Ovary (tissue), 9 donors: ENCODE results near the gene RNF5. TPM values are rescaled to one million over a fixed set of nuclear protein-coding genes. Genes with fewer than 3 reads are reported as not detected.
A peak's percentile ranks its signal among the peaks of the same experiment; 100 is the strongest.

ENCODE experiments used
- DNase-seq, 5 donors: peaks; one replicate each; pipeline ENCODE4 v3.0.0-alpha.2; 2019 to 2020
- H3K27ac ChIP-seq, 2 donors: fragments of 200-600 bp; one replicate each; pipeline versions ENCODE4 v1.5.1 to v1.8.0; 2019 to 2022
- H3K27me3 ChIP-seq: fragments of 200-600 bp; one replicate; pipeline ENCODE4 v1.8.0; 2022
- H3K36me3 ChIP-seq: fragments of 200-600 bp; sonication (generic); one replicate; pipeline ENCODE4 v1.5.1; 2019
- H3K4me1 ChIP-seq: one replicate; pipeline ENCODE4 v1.8.1; 2013; ENCODE audit warnings: mild to moderate bottlenecking, moderate library complexity; ENCODE audit not compliant: insufficient read depth
- H3K4me3 ChIP-seq: fragments of 200-600 bp; sonication (generic); one replicate; pipeline ENCODE4 v1.5.1; 2017
- H3K9me3 ChIP-seq, 2 donors: fragments of 200-600 bp in 1 of 2; sonication (generic) in 1 of 2; one replicate each; pipeline versions ENCODE4 v1.5.1 to v1.8.1; 2013 to 2019; ENCODE audit warnings: mild to moderate bottlenecking in 1 of 2, moderate library complexity in 1 of 2
- CTCF ChIP-seq, 3 donors: fragments of 450-650 bp in 2 of 3; fragments of 200-600 bp in 1 of 3; IDR thresholded peaks; one replicate each; pipeline versions ENCODE4 v1.5.1 to v1.8.0; 2016 to 2022; ENCODE audit warnings: antibody characterized with exemption in 3 of 3, mild to moderate bottlenecking in 1 of 3
- EP300 ChIP-seq: sonication (generic); formaldehyde crosslinking; IDR thresholded peaks from one replicate; pipeline ENCODE4 v1.6.1; 2017; ENCODE audit warnings: antibody characterized with exemption
- POLR2A ChIP-seq: fragments of 450-650 bp; IDR thresholded peaks from one replicate; pipeline ENCODE4 v1.6.1; 2017; ENCODE audit warnings: antibody characterized with exemption, mild to moderate bottlenecking, moderate library complexity
- WGBS, 3 donors: extraction: QIAGEN DNeasy Blood & Tissue Kit in 1 of 3; methylation state at CpG; one replicate each; pipeline versions ENCODE4 v1.1.5 to v1.1.7; 2013 to 2017; 5-methylcytosine and 5-hydroxymethylcytosine counted together
- intact Hi-C, 4 donors: fragments of 100-400 bp; cut with DNase I; formaldehyde crosslinking; loops; one replicate each; pipeline versions ENCODE4 v1.11.0 to v1.15.1; 2022 to 2023
- polyA plus RNA-seq, 2 donors: library from polyadenylated mRNA; stranded (reverse); fragments of 200-250 nt in 1 of 2; fragments of 350-450 nt in 1 of 2; fragmentation: Illumina TruSeq in 1 of 2; extraction: RNeasy Lipid Tissue Mini Kit (QIAGEN cat#74804) in 1 of 2; gene quantifications; one replicate each; pipeline ENCODE4 v1.2.3, GENCODE V29; 2013 to 2014
- total RNA-seq, 7 donors: library from RNA; depleted of rRNA in 2 of 7; stranded (reverse); fragments of >200 nt in 2 of 7; fragmentation: NEBNext Ultra II Directional in 3 of 7; extraction: Animal tissue kit (Norgen Biotek cat#: 25700) in 3 of 7; gene quantifications; one replicate each; pipeline versions ENCODE4 v1.1.0 to v1.2.4, GENCODE V29; 2016 to 2023
- donor health status: DM: no; HTN: no; CAD: no; lungs with moderate emphysema.
- donor health status: DM: no; HTN: no; CAD: no.
- donor health status: Bipolar disorder and iron deficiency.
- donor health status: DM: yes; HTN: yes; CAD: no.
- donor health status: DM: no; HTN: no; CAD: no.
- donor health status: DM: yes; HTN: yes; CAD: no.

Gene RNF5
- total and polyA plus RNA-seq, 9 donors: 49.2 to 103 (median 78.5) TPM

DNA sequence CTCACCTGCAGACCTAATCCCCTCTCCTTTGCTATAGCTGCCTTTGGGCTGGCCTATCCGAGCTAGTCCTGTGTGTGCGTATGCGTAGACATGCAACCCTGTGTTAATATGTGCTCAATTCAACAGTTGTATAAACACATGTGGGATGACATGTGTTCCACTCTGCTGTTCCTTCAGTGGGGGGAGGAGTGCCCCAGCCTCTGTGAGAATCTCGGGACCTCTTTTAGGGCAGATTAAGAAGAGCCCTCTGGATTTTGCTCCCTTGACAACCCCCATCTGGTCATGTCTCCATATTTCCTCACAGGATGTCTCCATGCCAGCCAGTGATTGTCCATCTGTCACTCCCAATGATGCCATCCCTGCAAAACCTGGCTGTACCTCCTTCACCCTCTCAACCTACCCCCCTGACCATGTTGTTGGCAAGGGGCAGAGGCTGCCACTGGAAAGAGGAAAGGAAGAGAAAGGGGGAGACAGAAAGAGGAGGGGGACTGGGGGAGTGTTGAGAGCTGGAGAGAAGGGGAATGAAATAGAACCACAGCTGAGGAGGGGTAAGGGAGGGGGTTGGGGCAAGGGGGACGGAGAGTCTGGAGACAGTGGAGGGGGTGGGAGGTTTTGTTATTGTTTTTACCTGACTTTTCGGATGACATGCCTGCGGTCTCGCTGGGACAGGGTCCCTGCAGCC lies 26.9 kb upstream of the RNF5 start:
- Histone ChIP-seq H3K4me3 (peak overlapping the region; percentile 51), H3K27me3 (no peaks in the 10 kb centered on the region), H3K27ac (peak overlapping the region; percentile 90 to 94), H3K9me3 (no peaks in the 10 kb centered on the region), H3K36me3 (no peaks in the 10 kb centered on the region), H3K4me1 (peaks cover 9% of the 10 kb centered on the region)
- peak in 1 of 5 donors; percentile 37 for DNase-seq
- intact Hi-C loops: loop anchor here in 1 of 4 donors (10.0 kb wide), 1 partner anchor 67 kb away; no protein-coding TSS in a partner anchor
- 8 to 11% (median 8%) methylated on average over 8 of the region's 8 CpGs for WGBS, 3 donors
- TF ChIP-seq EP300 (no peak), POLR2A (no peak), CTCF (IDR thresholded peaks at IDR 0.05) (no peak)

GRCh38 chr6:32151863-32152768 lies 26.1 kb upstream of the RNF5 start, which contains the start of gene PRRT1:
Gene PRRT1, minus strand, starts transcription at chr6:32151939. Its CDS starts 112 bp downstream, at chr6:32151827.
- DNase-seq: peak; percentile 46 to 61 (median 60)
- intact Hi-C loops: loop anchor here in 1 of 4 donors (10.0 kb wide), 1 partner anchor 67 kb away; no protein-coding TSS in a partner anchor
- WGBS, 3 donors: 1 to 3% (median 2%) methylated on average over 15 to 21 of the region's 24 CpGs

DNA sequence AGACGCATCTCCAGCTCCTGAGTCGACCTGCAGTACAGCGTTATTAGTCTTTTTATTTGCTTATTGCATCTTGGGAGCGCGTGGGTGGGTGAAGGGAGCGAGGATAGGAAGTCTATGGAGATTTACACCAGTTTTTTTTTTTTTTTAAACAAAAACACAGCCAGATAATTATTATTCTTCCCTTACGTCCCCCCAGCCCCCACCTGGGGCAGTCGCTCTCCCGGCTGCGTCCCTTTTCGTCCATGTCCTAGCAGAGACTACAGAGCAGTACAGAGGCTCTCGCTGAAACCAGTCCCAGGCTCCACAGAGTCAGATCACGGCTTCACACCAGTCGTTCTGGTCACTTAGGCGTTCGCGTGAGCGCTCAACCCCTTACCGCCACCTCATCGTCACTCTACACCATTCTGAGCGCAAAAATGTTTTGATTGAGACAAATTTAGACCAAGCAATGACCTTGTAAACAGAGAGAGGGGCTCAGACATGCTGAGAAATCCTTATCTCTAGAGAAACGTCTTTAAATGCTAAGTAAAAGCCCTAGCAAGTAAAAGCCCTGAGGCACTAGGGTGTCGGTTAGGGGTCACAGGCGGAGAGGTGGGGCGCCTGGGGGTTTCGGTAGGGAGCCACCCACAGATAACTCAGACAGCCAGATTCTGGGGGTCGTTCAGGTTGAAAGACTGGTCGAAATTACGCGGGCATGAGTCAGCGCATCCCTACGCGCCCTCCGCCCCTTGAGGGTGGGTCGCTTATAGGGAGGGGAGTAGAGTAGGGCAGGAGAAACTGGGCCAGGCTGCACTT lies 25.2 kb upstream of the RNF5 start:
- WGBS, 3 donors: 3 to 16% (median 5%) methylated on average over 35 of the region's 35 CpGs
- no peaks in the 10 kb centered on the region for H3K36me3 ChIP-seq
- H3K27ac ChIP-seq: peak overlapping the region; percentile 90 to 94
- DNase-seq: peak in 4 of 5 donors; percentile 67 to 75 (median 73)
- intact Hi-C loops: loop anchor here in 1 of 4 donors (10.0 kb wide), 1 partner anchor 68 kb away; no protein-coding TSS in a partner anchor
- peak overlapping the region; percentile 51 for H3K4me3 ChIP-seq
- TF ChIP-seq POLR2A (peak; percentile 19), CTCF (IDR thresholded peaks at IDR 0.05) (no peak), EP300 (no peak)
- no peaks in the 10 kb centered on the region for H3K9me3 ChIP-seq
- peaks cover 9% of the 10 kb centered on the region for H3K4me1 ChIP-seq
- no peaks in the 10 kb centered on the region for H3K27me3 ChIP-seq

More at GRCh38 chr6:32151863-32152768, 26.1 kb upstream of the RNF5 start, which contains the start of gene PRRT1:
- H3K9me3 ChIP-seq: no peaks in the 10 kb centered on the region
- no peaks in the 10 kb centered on the region for H3K27me3 ChIP-seq
- H3K4me3 ChIP-seq: peak within 1 kb of the TSS; percentile 51
- H3K27ac ChIP-seq: peak within 1 kb of the TSS; percentile 90 to 94
- no peak for TF ChIP-seq POLR2A
- TF ChIP-seq EP300: no peak
- TF ChIP-seq CTCF (IDR thresholded peaks at IDR 0.05): no peak
- peaks cover 9% of the 10 kb centered on the region for H3K4me1 ChIP-seq
- no peaks in the 10 kb centered on the region for H3K36me3 ChIP-seq
